Stimulated activated effector memory CD8-positive, alpha-beta T cell treated with anti-CD3 and anti-CD28 coated beads, Interleukin-12 subunit alpha, Interleukin-12 subunit beta, amount 100 ng/mL, for 72 hours (primary cell): ENCODE measurements around the gene NEK11.

Experiments
- ATAC-seq: fragments of 150-1000 bp; cut with Tn5 transposase; 2 replicates; pipeline ENCODE4 v1.10.0; 2021
- DNase-seq, 2 donors: peaks; one replicate each; pipeline ENCODE4 v3.0.0; 2021 to 2022; ENCODE audit warnings: low spot score in 2 of 2
- H3K27ac Mint-ChIP-seq: one replicate; pipeline ENCODE4 v1.8.0; 2022; ENCODE audit warnings: mild to moderate bottlenecking, mixed read lengths
- H3K36me3 Mint-ChIP-seq: one replicate; pipeline ENCODE4 v1.8.0; 2022; ENCODE audit warnings: mild to moderate bottlenecking, mixed read lengths
- H3K4me1 Mint-ChIP-seq: one replicate; pipeline ENCODE4 v1.8.0; 2022; ENCODE audit warnings: mixed read lengths
- H3K4me3 Mint-ChIP-seq: one replicate; pipeline ENCODE4 v1.8.0; 2022; ENCODE audit warnings: mild to moderate bottlenecking, mixed read lengths
- H3K9me3 Mint-ChIP-seq: one replicate; pipeline ENCODE4 v1.8.0; 2022; ENCODE audit warnings: mixed read lengths

NEK11 gene

DNA sequence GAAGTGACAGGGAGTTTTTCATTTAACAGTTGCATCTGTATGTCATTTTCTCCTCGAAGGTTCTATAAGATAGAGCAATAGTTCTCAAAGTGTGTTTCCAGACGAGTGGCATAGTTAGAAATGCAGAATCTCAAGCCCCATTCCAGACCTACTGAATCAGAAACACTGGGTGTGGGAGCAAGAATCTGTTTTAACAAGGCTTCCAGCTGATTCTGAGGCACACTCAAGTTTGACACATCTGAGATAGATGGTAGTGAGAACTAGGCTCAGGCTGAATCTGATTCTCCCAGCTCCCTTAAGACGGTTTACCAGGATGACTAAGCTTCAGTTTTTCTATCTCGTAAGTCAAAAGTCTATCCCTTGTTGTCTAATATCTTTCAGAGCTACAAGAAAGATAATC, 195.1 kb downstream of the NEK11 start:
- Mint-ChIP-seq H3K4me3 (no peak overlapping the region), H3K36me3 (no peaks in the 10 kb centered on the region), H3K4me1 (no peaks in the 10 kb centered on the region), H3K9me3 (no peaks in the 10 kb centered on the region), H3K27ac (no peak overlapping the region)
- no peak for ATAC-seq
- no peak for DNase-seq

GRCh38 chr3:131222599-131222998, 195.9 kb downstream of the NEK11 start:
- Mint-ChIP-seq H3K4me3 (no peak overlapping the region), H3K4me1 (no peaks in the 10 kb centered on the region), H3K27ac (no peak overlapping the region), H3K36me3 (no peaks in the 10 kb centered on the region), H3K9me3 (no peaks in the 10 kb centered on the region)
- ATAC-seq = no peak
- DNase-seq = no peak

- DNase-seq (no peak), ATAC-seq (no peak)
- Mint-ChIP-seq H3K36me3 (no peaks in the 10 kb centered on the region), H3K9me3 (no peaks in the 10 kb centered on the region), H3K27ac (no peak overlapping the region), H3K4me1 (no peaks in the 10 kb centered on the region), H3K4me3 (no peak overlapping the region)
Measured at GRCh38 chr3:131223373-131224289, 197.0 kb downstream of the NEK11 start.

DNA sequence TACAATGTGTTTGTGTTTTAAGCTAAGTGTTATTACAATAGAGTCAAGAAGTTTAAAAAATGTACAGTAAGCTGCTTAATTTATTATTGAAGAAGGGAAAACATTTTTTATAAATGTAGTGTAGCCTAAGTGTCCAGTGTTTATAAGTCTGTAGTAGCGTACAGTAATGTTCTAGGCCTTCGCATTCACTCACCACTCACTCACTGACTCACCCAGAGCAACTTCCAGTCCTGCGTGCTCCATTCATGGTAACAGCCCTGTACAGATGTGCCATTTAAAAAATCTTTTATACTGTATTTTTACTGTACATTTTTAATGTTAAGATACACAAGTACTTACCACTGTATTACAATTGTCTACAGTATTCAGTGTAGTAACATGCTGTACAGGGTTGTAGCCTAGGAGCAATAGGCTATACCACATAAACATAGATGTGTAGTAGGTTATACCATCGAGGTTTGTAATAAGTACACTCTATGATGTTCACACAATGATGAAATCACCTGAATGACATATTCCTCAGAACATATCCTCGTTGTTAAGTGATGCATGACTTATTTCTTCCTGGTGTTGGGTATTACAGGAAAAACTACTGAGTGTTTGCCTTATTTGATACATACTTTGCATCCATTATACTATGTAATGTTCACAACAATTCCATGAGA, 198.3 kb downstream of the NEK11 start:
- DNase-seq (no peak), ATAC-seq (no peak)
- Mint-ChIP-seq H3K36me3 (no peaks in the 10 kb centered on the region), H3K9me3 (no peaks in the 10 kb centered on the region), H3K27ac (no peak overlapping the region), H3K4me1 (no peaks in the 10 kb centered on the region), H3K4me3 (no peak overlapping the region)

GRCh38 chr3:131228522-131228921, 201.8 kb downstream of the NEK11 start:
- ATAC-seq = no peak
- no peak overlapping the region for H3K27ac Mint-ChIP-seq
- DNase-seq = no peak
- no peaks in the 10 kb centered on the region for H3K4me1 Mint-ChIP-seq
- no peak overlapping the region for H3K4me3 Mint-ChIP-seq
- H3K9me3 Mint-ChIP-seq = no peaks in the 10 kb centered on the region
- no peaks in the 10 kb centered on the region for H3K36me3 Mint-ChIP-seq

DNA sequence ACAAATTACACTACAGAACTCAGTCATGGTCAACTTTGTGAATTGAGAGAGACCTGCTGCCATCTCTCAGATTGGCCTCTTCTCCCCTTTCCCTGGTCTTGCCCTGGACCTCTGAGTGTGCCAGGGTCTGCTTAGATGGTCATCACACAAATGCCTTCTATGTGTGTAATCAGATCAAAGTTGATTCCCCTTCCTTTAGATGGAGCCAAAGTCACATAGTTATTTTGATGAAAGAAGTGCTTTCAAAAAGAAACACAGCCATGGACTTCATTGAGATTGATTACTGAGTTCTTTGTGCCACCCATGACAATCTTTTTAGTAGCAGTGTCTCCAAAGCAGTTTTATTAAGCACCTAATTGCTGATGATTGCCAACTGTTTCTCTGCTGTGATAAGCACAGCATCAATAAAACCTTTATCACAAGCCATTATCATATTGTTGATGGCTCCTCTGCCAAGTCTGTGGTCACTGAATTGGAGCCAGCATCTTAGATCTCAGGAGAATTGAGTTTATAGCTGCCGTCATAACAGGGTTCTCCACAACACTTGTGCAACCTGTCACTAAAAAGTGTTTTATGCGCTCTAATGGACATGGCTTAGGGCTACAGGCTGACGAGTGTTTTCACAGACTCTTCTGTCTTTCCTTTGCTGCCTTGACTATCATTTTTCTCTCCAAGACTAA, 205.2 kb downstream of the NEK11 start:
- ATAC-seq (no peak), DNase-seq (no peak)
- Mint-ChIP-seq H3K36me3 (no peaks in the 10 kb centered on the region), H3K27ac (no peak overlapping the region), H3K9me3 (no peaks in the 10 kb centered on the region), H3K4me1 (no peaks in the 10 kb centered on the region), H3K4me3 (no peak overlapping the region)

- DNase-seq (no peak), ATAC-seq (no peak)
- H3K27ac Mint-ChIP-seq = no peak overlapping the region
- no peaks in the 10 kb centered on the region for H3K9me3 Mint-ChIP-seq
- H3K4me1 Mint-ChIP-seq = no peaks in the 10 kb centered on the region
- no peaks in the 10 kb centered on the region for H3K36me3 Mint-ChIP-seq
- H3K4me3 Mint-ChIP-seq = no peak overlapping the region
Measured at GRCh38 chr3:131232711-131233267, 206.1 kb downstream of the NEK11 start.

DNA sequence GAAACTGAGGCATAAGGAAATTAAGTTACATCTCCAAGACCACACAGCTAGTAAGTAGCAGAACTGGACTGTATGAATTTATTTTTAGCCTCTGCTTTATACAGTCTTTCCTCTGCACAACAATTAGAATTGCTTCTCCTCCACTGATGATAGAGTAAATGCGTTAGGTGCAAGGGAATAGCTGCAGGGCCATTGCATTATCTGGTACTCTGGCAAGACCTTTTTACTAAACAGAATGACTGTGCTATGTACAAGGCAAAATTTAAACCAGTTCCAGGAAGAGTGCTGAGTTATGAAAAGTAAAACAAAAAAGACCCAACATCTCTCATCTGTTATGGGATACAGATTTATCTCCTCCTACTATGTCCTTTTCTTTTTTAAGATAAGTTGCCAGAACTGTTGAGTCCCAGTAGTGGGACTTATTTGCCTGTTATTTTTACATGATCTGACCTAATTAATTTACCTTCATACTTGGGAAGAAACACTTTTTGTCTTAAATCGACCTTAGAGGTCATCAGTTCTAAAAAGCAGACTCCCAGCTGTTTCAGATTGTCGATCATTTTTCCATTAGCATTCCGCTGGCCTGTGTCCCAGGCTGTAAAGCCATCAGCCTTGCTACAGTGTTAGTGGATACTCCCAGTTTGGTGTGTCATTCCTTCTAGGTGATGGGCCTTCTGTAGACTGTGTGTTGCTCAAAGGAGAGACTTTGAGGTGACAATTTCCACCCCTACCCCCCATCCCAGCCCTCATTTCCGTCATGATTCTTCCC, 207.4 kb downstream of the NEK11 start:
- H3K4me3 Mint-ChIP-seq = no peak overlapping the region
- H3K36me3 Mint-ChIP-seq = no peaks in the 10 kb centered on the region
- H3K4me1 Mint-ChIP-seq = no peaks in the 10 kb centered on the region
- no peak for ATAC-seq
- DNase-seq = no peak
- H3K9me3 Mint-ChIP-seq = no peaks in the 10 kb centered on the region
- H3K27ac Mint-ChIP-seq = no peak overlapping the region

- H3K36me3 Mint-ChIP-seq = no peaks in the 10 kb centered on the region
- H3K4me3 Mint-ChIP-seq = no peak overlapping the region
- ATAC-seq = no peak
- DNase-seq = no peak
- H3K9me3 Mint-ChIP-seq = no peaks in the 10 kb centered on the region
- no peaks in the 10 kb centered on the region for H3K4me1 Mint-ChIP-seq
- H3K27ac Mint-ChIP-seq = no peak overlapping the region
Measured at GRCh38 chr3:131236421-131236820, 209.7 kb downstream of the NEK11 start.

DNA sequence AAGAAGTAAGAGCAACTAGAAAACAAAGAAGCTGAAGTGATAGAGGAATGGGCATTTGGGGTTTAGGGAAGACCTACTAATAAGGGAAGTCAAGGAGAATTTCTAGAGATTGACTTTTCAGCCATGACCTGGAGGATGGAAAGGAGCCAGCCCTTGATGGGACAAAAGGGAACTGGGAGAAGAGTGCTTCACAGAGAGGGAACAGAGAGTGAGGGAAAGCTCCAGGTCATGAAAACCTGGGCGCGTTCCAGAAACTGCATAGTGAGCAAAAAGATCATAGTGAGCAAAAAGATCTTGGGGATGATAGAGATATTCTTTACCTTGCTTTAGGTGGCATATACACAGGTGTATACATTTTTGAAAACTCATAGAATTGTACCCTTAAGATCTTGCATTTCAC, 211.8 kb downstream of the NEK11 start:
- no peaks in the 10 kb centered on the region for H3K9me3 Mint-ChIP-seq

DNA sequence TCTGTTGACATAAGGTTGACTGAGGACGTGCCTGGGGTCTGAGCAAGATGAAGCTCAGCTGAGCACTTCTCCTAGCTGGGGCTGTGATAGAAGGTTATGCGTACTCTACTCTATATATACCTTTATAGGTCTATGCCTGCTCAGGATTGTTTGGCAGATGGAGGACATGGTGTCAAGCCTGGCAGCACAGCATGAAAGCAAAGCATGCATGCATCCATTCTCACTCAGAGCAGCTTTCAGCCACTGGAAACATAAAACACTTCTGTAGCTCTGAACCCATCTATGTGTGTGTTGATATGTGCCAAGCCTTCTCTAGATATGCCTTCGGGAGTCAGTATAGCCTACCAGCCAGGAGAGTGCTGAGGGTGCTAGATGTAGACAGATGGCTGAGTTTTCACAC, 212.6 kb downstream of the NEK11 start:
- ATAC-seq = peak; percentile 45
- H3K36me3 Mint-ChIP-seq = no peaks in the 10 kb centered on the region
- DNase-seq = no peak

More for the DNA sequence above, 211.8 kb downstream of the NEK11 start:
- Mint-ChIP-seq H3K36me3 (no peaks in the 10 kb centered on the region), H3K4me1 (no peaks in the 10 kb centered on the region), H3K27ac (no peak overlapping the region), H3K4me3 (no peak overlapping the region)
- DNase-seq (no peak), ATAC-seq (no peak)

GRCh38 chr3:131242201-131242600, 215.5 kb downstream of the NEK11 start:
- no peaks in the 10 kb centered on the region for H3K4me1 Mint-ChIP-seq
- H3K4me3 Mint-ChIP-seq = no peak overlapping the region
- H3K9me3 Mint-ChIP-seq = no peaks in the 10 kb centered on the region
- H3K27ac Mint-ChIP-seq = no peak overlapping the region
- DNase-seq = no peak
- no peaks in the 10 kb centered on the region for H3K36me3 Mint-ChIP-seq
- no peak for ATAC-seq

More for the DNA sequence above, 212.6 kb downstream of the NEK11 start:
- Mint-ChIP-seq H3K4me1 (no peaks in the 10 kb centered on the region), H3K4me3 (no peak overlapping the region), H3K27ac (no peak overlapping the region), H3K9me3 (no peaks in the 10 kb centered on the region)

GRCh38 chr3:131250466-131250865, 223.8 kb downstream of the NEK11 start:
- ATAC-seq = no peak
- peaks cover 7% of the 10 kb centered on the region for H3K9me3 Mint-ChIP-seq
- H3K4me3 Mint-ChIP-seq = no peak overlapping the region
- no peak for DNase-seq
- no peaks in the 10 kb centered on the region for H3K4me1 Mint-ChIP-seq
- no peak overlapping the region for H3K27ac Mint-ChIP-seq
- no peaks in the 10 kb centered on the region for H3K36me3 Mint-ChIP-seq

DNA sequence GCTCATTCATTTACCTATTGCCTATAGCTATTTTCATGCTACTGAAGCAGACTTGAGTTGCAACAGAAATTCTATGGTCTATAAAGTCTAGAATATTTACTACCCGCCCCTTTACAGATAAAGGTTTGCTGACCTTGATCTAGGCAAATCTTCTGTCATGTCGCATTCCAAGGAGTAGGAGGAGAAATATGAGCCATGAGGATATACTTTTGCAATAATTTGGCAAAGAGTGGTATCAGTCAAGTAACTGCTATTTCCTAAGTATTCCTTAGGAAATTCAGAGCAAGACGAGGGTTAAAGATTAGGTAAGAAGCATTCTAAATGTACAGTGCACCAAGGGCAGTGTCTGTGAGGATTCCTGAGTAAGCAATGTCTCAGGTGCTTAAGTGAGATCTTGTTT, 233.8 kb downstream of the NEK11 start:
- no peaks in the 10 kb centered on the region for H3K36me3 Mint-ChIP-seq
- H3K9me3 Mint-ChIP-seq = peaks cover 2% of the 10 kb centered on the region
- no peak overlapping the region for H3K4me3 Mint-ChIP-seq
- ATAC-seq (no peak), DNase-seq (no peak)
- no peak overlapping the region for H3K27ac Mint-ChIP-seq
- H3K4me1 Mint-ChIP-seq = no peaks in the 10 kb centered on the region

DNA sequence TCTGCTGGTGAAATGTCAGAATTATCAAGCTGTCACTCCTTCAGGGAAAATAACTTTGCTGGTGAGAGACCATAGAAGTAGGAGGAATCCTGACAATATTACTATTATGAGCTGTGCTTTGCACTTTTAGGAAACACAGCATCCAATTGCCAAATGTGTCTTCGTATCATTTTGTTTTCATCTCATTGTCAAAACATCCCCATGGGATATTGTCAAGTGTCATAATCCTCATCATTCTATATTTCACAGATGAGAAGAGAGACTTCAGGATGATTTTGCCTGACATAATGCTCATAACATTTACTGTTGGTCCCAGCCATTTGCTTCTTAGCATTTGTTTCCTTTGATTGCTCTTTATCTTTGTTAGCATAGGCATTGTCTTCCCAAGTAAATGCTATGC, 234.4 kb downstream of the NEK11 start:
- H3K36me3 Mint-ChIP-seq = no peaks in the 10 kb centered on the region
- ATAC-seq (no peak), DNase-seq (no peak)
- H3K9me3 Mint-ChIP-seq = peaks cover 4% of the 10 kb centered on the region
- H3K4me3 Mint-ChIP-seq = no peak overlapping the region
- no peaks in the 10 kb centered on the region for H3K4me1 Mint-ChIP-seq
- no peak overlapping the region for H3K27ac Mint-ChIP-seq
